ENCODE results near the gene GCK.

The GCK gene

GRCh38 chr7:44236333-44236728 lies 47.1 kb upstream of the GCK start:
- H3K4me1 ChIP-seq (ENCODE audit: control insufficient read depth, low read length): peaks cover 10% of the 10 kb centered on the region
- no peaks in the 10 kb centered on the region for H3K9me2 ChIP-seq (replicated peaks; ENCODE audit: control insufficient read depth, low read length)
- no peak overlapping the region for H3K4me2 ChIP-seq (ENCODE audit: low read length)
- H3F3A ChIP-seq (ENCODE audit: control insufficient read depth, insufficient read depth): no peaks in the 10 kb centered on the region
- H4K20me1 ChIP-seq (ENCODE audit: control insufficient read depth, insufficient read depth, low read depth, low read length): no peaks in the 10 kb centered on the region
- H3K36me3 ChIP-seq (ENCODE audit: control insufficient read depth, low read length): no peaks in the 10 kb centered on the region
- H3K27me3 ChIP-seq (ENCODE audit: control insufficient read depth, low read length): peaks cover 7% of the 10 kb centered on the region; the same call in 1 of the 2 replicates
- H3K27ac ChIP-seq (ENCODE audit: low read depth, low read length): no peak overlapping the region
- TF ChIP-seq EZH2phosphoT487 (IDR thresholded peaks at IDR 0.05; ENCODE audit: borderline replicate concordance, low read length) (no peak), CTCF (IDR thresholded peaks at IDR 0.05; ENCODE audit: low read depth, low read length, poor library complexity, severe bottlenecking) (no peak)
- no peaks in the 10 kb centered on the region for H3K9me3 ChIP-seq (ENCODE audit: control insufficient read depth, insufficient read depth, low read length)
- H3K79me2 ChIP-seq (ENCODE audit: control insufficient read depth, low read length): no peaks in the 10 kb centered on the region
- no peak overlapping the region for H3K4me3 ChIP-seq (ENCODE audit: low read length)

GRCh38 chr7:44235582-44236332 lies 46.5 kb upstream of the GCK start:
- Histone ChIP-seq H3K27ac (ENCODE audit: low read depth, low read length) (no peak overlapping the region), H3K27me3 (ENCODE audit: control insufficient read depth, low read length) (peaks cover 7% of the 10 kb centered on the region; the same call in 1 of the 2 replicates), H3K9me3 (ENCODE audit: control insufficient read depth, insufficient read depth, low read length) (no peaks in the 10 kb centered on the region), H3K36me3 (ENCODE audit: control insufficient read depth, low read length) (no peaks in the 10 kb centered on the region), H3K4me3 (ENCODE audit: low read length) (no peak overlapping the region), H3K4me1 (ENCODE audit: control insufficient read depth, low read length) (peaks cover 4% of the 10 kb centered on the region), H3K9me2 (replicated peaks; ENCODE audit: control insufficient read depth, low read length) (no peaks in the 10 kb centered on the region), H3K79me2 (ENCODE audit: control insufficient read depth, low read length) (no peaks in the 10 kb centered on the region), H3K4me2 (ENCODE audit: low read length) (no peak overlapping the region), H3F3A (ENCODE audit: control insufficient read depth, insufficient read depth) (no peaks in the 10 kb centered on the region), H4K20me1 (ENCODE audit: control insufficient read depth, insufficient read depth, low read depth, low read length) (no peaks in the 10 kb centered on the region)
- no peak for TF ChIP-seq CTCF (IDR thresholded peaks at IDR 0.05; ENCODE audit: low read depth, low read length, poor library complexity, severe bottlenecking)
- no peak for TF ChIP-seq EZH2phosphoT487 (IDR thresholded peaks at IDR 0.05; ENCODE audit: borderline replicate concordance, low read length)

GRCh38 chr7:44235066-44235465 lies 45.8 kb upstream of the GCK start:
- Histone ChIP-seq H3K4me1 (ENCODE audit: control insufficient read depth, low read length) (no peaks in the 10 kb centered on the region), H3K27me3 (ENCODE audit: control insufficient read depth, low read length) (peaks cover 7% of the 10 kb centered on the region; the same call in 1 of the 2 replicates), H3K4me3 (ENCODE audit: low read length) (no peak overlapping the region), H3K9me3 (ENCODE audit: control insufficient read depth, insufficient read depth, low read length) (no peaks in the 10 kb centered on the region), H3K9me2 (replicated peaks; ENCODE audit: control insufficient read depth, low read length) (no peaks in the 10 kb centered on the region), H3K4me2 (ENCODE audit: low read length) (no peak overlapping the region), H3K27ac (ENCODE audit: low read depth, low read length) (no peak overlapping the region), H4K20me1 (ENCODE audit: control insufficient read depth, insufficient read depth, low read depth, low read length) (no peaks in the 10 kb centered on the region), H3K79me2 (ENCODE audit: control insufficient read depth, low read length) (no peaks in the 10 kb centered on the region), H3F3A (ENCODE audit: control insufficient read depth, insufficient read depth) (no peaks in the 10 kb centered on the region), H3K36me3 (ENCODE audit: control insufficient read depth, low read length) (no peaks in the 10 kb centered on the region)
- TF ChIP-seq EZH2phosphoT487 (IDR thresholded peaks at IDR 0.05; ENCODE audit: borderline replicate concordance, low read length) (no peak), CTCF (IDR thresholded peaks at IDR 0.05; ENCODE audit: low read depth, low read length, poor library complexity, severe bottlenecking) (no peak)
